ENCODE data around the gene B4GALT7. TPM values are rescaled to one million over a fixed set of nuclear protein-coding genes. Genes with fewer than 3 reads are reported as not detected.
A peak's percentile ranks its signal among the peaks of the same experiment; 100 is the strongest.

B4GALT7 gene, protein sequence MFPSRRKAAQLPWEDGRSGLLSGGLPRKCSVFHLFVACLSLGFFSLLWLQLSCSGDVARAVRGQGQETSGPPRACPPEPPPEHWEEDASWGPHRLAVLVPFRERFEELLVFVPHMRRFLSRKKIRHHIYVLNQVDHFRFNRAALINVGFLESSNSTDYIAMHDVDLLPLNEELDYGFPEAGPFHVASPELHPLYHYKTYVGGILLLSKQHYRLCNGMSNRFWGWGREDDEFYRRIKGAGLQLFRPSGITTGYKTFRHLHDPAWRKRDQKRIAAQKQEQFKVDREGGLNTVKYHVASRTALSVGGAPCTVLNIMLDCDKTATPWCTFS
- total RNA-seq (2021) (20.3 to 22.5 TPM (median 21.7 TPM) in 3 replicates), Bru-seq, nascent RNA (percentile 64 among the genes with signal in this experiment)
- long read RNA-seq, experiment 1, transcript B4GALT7-201 (6 exons, 1,747 nt), result major isoform, 79 of 102 reads
- long read RNA-seq, experiment 1, partial matches to known transcripts, result 4 of 102 reads
- long read RNA-seq, experiment 1, other reads (novel, unspliced or antisense), result 15 of 102 reads
- long read RNA-seq, experiment 2, transcript B4GALT7-201 (6 exons, 1,747 nt), result major isoform, 15 of 21 reads
- long read RNA-seq, experiment 2, partial matches to known transcripts, result 2 of 21 reads
- long read RNA-seq, experiment 2, other reads (novel, unspliced or antisense), result 3 of 21 reads
- long read RNA-seq, experiment 3, transcript B4GALT7-201 (6 exons, 1,747 nt), result major isoform, 13 of 15 reads
- long read RNA-seq, experiment 3, partial matches to known transcripts, result 0 of 15 reads
- long read RNA-seq, experiment 3, other reads (novel, unspliced or antisense), result 2 of 15 reads

DNA sequence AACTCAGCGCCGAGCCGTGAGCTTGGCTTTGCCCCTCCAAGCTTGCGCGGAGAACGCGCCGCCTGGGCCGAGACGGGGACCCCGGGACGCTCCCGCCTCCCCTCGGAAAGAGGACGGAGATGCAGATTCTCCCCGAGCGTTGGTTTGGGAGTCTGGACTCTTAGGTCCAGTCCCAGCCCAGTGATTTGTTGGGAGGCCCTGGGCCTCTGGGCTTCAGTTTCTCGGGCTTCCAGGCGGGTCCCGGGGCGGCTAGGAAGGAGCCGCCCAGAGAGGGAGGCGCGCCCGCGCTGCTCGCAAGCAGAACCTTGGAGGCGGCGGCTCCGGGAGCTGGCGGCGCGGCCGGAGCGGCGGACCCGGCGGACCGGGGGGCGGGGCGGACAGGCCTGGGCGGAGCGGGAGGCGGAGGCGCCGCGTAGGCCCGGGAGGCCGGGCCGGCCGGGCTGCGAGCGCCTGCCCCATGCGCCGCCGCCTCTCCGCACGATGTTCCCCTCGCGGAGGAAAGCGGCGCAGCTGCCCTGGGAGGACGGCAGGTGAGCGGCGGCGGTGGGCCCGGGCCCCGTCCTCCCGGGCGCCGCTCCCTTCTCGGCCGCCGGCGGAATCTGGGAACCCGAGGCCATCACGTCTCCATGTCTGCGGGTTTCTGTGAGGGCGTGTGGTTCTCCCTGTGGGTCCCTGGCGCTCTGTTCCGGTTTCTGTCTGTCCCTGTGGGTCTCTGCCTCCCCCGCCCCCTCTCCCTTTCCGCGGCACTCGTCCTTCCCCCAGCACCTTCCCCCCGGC, at the start of gene B4GALT7:
Gene B4GALT7 (plus strand): TSS at position 402 of the 777 bp plus-strand sequence. CDS start 79 bp downstream, at position 481.
- POLR2A ChIA-PET, result interaction anchor here (0.6 kb wide), 1 partner anchor 11 kb away, joined by 4 read pairs; no protein-coding TSS in a partner anchor
- Mint-ChIP-seq H3K36me3 (peaks cover 13% of the 10 kb centered on the region), H3K27ac (peak within 1 kb of the TSS; percentile 93), H3K4me3 (peak within 1 kb of the TSS; percentile 97), H3K27me3 (ENCODE audit: low read depth) (peaks cover 21% of the 10 kb centered on the region), H3K4me1 (peaks cover 17% of the 10 kb centered on the region), H3K9me3 (no peaks in the 10 kb centered on the region)
- ATAC-seq, result peak; percentile 91
- CTCF ChIA-PET, result interaction anchor here (2.7 kb wide), 1 partner anchor 8 kb away, joined by 18 read pairs; no protein-coding TSS in a partner anchor
- peak; percentile 80 for DNase-seq (ENCODE audit: low spot score)
- TF ChIP-seq GABPB1 (CRISPR knock-in tag; IDR thresholded peaks at IDR 0.05), result peak; percentile 44; the same call in 1 of the 2 replicates
- no peak for TF ChIP-seq ATF1 (CRISPR knock-in tag; IDR thresholded peaks at IDR 0.05)
- TF ChIP-seq SMAD4 (CRISPR knock-in tag; IDR thresholded peaks at IDR 0.05), result no peak
- TF ChIP-seq SMAD3 (CRISPR knock-in tag; IDR thresholded peaks at IDR 0.05; ENCODE audit: borderline replicate concordance), result no peak
- TF ChIP-seq IRF2 (CRISPR knock-in tag; IDR thresholded peaks at IDR 0.05; ENCODE audit: borderline replicate concordance, low read depth), result no peak
- TF ChIP-seq, protein P1, sequence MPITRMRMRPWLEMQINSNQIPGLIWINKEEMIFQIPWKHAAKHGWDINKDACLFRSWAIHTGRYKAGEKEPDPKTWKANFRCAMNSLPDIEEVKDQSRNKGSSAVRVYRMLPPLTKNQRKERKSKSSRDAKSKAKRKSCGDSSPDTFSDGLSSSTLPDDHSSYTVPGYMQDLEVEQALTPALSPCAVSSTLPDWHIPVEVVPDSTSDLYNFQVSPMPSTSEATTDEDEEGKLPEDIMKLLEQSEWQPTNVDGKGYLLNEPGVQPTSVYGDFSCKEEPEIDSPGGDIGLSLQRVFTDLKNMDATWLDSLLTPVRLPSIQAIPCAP (CRISPR knock-in tag; IDR thresholded peaks at IDR 0.05), result peak; percentile 42; the same call in 1 of the 2 replicates
- TF ChIP-seq, protein P2, sequence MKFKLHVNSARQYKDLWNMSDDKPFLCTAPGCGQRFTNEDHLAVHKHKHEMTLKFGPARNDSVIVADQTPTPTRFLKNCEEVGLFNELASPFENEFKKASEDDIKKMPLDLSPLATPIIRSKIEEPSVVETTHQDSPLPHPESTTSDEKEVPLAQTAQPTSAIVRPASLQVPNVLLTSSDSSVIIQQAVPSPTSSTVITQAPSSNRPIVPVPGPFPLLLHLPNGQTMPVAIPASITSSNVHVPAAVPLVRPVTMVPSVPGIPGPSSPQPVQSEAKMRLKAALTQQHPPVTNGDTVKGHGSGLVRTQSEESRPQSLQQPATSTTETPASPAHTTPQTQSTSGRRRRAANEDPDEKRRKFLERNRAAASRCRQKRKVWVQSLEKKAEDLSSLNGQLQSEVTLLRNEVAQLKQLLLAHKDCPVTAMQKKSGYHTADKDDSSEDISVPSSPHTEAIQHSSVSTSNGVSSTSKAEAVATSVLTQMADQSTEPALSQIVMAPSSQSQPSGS (CRISPR knock-in tag; IDR thresholded peaks at IDR 0.05; ENCODE audit: borderline replicate concordance, low read depth), result no peak
- TF ChIP-seq, protein P3, sequence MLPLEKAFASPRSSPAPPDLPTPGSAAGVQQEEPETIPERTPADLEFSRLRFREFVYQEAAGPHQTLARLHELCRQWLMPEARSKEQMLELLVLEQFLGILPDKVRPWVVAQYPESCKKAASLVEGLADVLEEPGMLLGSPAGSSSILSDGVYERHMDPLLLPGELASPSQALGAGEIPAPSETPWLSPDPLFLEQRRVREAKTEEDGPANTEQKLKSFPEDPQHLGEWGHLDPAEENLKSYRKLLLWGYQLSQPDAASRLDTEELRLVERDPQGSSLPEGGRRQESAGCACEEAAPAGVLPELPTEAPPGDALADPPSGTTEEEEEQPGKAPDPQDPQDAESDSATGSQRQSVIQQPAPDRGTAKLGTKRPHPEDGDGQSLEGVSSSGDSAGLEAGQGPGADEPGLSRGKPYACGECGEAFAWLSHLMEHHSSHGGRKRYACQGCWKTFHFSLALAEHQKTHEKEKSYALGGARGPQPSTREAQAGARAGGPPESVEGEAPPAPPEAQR (CRISPR knock-in tag; IDR thresholded peaks at IDR 0.05), result no peak
- TF ChIP-seq ETV6 (CRISPR knock-in tag; IDR thresholded peaks at IDR 0.05), result peak; percentile 67
- TF ChIP-seq, protein P4, sequence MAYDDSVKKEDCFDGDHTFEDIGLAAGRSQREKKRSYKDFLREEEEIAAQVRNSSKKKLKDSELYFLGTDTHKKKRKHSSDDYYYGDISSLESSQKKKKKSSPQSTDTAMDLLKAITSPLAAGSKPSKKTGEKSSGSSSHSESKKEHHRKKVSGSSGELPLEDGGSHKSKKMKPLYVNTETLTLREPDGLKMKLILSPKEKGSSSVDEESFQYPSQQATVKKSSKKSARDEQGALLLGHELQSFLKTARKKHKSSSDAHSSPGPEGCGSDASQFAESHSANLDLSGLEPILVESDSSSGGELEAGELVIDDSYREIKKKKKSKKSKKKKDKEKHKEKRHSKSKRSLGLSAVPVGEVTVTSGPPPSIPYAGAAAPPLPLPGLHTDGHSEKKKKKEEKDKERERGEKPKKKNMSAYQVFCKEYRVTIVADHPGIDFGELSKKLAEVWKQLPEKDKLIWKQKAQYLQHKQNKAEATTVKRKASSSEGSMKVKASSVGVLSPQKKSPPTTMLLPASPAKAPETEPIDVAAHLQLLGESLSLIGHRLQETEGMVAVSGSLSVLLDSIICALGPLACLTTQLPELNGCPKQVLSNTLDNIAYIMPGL (CRISPR knock-in tag; IDR thresholded peaks at IDR 0.05), result peak; percentile 76
- TF ChIP-seq, protein P5, sequence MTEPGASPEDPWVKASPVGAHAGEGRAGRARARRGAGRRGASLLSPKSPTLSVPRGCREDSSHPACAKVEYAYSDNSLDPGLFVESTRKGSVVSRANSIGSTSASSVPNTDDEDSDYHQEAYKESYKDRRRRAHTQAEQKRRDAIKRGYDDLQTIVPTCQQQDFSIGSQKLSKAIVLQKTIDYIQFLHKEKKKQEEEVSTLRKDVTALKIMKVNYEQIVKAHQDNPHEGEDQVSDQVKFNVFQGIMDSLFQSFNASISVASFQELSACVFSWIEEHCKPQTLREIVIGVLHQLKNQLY (CRISPR knock-in tag; IDR thresholded peaks at IDR 0.05), result no peak
- TF ChIP-seq, protein P6, sequence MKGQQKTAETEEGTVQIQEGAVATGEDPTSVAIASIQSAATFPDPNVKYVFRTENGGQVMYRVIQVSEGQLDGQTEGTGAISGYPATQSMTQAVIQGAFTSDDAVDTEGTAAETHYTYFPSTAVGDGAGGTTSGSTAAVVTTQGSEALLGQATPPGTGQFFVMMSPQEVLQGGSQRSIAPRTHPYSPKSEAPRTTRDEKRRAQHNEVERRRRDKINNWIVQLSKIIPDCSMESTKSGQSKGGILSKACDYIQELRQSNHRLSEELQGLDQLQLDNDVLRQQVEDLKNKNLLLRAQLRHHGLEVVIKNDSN (CRISPR knock-in tag; IDR thresholded peaks at IDR 0.05), result 0 out of 2 replicates have a peak, but pooled peaks have one; percentile 9
- no peak for TF ChIP-seq FOXK1 (CRISPR knock-in tag; IDR thresholded peaks at IDR 0.05)
- TF ChIP-seq, protein P7, sequence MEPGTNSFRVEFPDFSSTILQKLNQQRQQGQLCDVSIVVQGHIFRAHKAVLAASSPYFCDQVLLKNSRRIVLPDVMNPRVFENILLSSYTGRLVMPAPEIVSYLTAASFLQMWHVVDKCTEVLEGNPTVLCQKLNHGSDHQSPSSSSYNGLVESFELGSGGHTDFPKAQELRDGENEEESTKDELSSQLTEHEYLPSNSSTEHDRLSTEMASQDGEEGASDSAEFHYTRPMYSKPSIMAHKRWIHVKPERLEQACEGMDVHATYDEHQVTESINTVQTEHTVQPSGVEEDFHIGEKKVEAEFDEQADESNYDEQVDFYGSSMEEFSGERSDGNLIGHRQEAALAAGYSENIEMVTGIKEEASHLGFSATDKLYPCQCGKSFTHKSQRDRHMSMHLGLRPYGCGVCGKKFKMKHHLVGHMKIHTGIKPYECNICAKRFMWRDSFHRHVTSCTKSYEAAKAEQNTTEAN (CRISPR knock-in tag; IDR thresholded peaks at IDR 0.05), result no peak; the same call in 1 of the 2 replicates
- peak; percentile 49; the same call in 1 of the 2 replicates for TF ChIP-seq FOXP1 (CRISPR knock-in tag; IDR thresholded peaks at IDR 0.05; ENCODE audit: borderline replicate concordance)
- no peak for TF ChIP-seq EMX1 (CRISPR knock-in tag; IDR thresholded peaks at IDR 0.05)
- TF ChIP-seq RELA (CRISPR knock-in tag; IDR thresholded peaks at IDR 0.05; ENCODE audit: borderline replicate concordance), result peak; percentile 62
- TF ChIP-seq, protein P8, sequence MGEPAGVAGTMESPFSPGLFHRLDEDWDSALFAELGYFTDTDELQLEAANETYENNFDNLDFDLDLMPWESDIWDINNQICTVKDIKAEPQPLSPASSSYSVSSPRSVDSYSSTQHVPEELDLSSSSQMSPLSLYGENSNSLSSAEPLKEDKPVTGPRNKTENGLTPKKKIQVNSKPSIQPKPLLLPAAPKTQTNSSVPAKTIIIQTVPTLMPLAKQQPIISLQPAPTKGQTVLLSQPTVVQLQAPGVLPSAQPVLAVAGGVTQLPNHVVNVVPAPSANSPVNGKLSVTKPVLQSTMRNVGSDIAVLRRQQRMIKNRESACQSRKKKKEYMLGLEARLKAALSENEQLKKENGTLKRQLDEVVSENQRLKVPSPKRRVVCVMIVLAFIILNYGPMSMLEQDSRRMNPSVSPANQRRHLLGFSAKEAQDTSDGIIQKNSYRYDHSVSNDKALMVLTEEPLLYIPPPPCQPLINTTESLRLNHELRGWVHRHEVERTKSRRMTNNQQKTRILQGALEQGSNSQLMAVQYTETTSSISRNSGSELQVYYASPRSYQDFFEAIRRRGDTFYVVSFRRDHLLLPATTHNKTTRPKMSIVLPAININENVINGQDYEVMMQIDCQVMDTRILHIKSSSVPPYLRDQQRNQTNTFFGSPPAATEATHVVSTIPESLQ (CRISPR knock-in tag; IDR thresholded peaks at IDR 0.05), result no peak
